ENCODE measurements around the gene ALKBH7. TPM values are rescaled to one million over a fixed set of nuclear protein-coding genes. Genes with fewer than 3 reads are reported as not detected.

ALKBH7 gene
- polyA plus RNA-seq, 1 donor, result 114 TPM

Other genes starting within 250 kb of the ALKBH7 start
- gene ACSBG2, start 237.1 kb upstream of the ALKBH7 start, polyA plus RNA-seq (ENCODE audit: insufficient read length), result 0.62 TPM
- 52.9 TPM for gene MLLT1, start 92.8 kb upstream of the ALKBH7 start, polyA plus RNA-seq (ENCODE audit: insufficient read length)
- gene ACER1, start 39.2 kb upstream of the ALKBH7 start, polyA plus RNA-seq (ENCODE audit: insufficient read length), result not detected
- gene CLPP, start 11.3 kb upstream of the ALKBH7 start, polyA plus RNA-seq (ENCODE audit: insufficient read length), result 63.1 TPM
- gene PSPN, start 3.1 kb downstream of the ALKBH7 start, polyA plus RNA-seq (ENCODE audit: insufficient read length), result 0.80 TPM
- gene GTF2F1, start 20.4 kb downstream of the ALKBH7 start, polyA plus RNA-seq (ENCODE audit: insufficient read length), result 76.4 TPM
- gene KHSRP, start 52.0 kb downstream of the ALKBH7 start, polyA plus RNA-seq (ENCODE audit: insufficient read length), result 213 TPM
- gene SLC25A41, start 61.0 kb downstream of the ALKBH7 start, polyA plus RNA-seq (ENCODE audit: insufficient read length), result 0.41 TPM
- gene SLC25A23, start 87.0 kb downstream of the ALKBH7 start, polyA plus RNA-seq (ENCODE audit: insufficient read length), result 35.8 TPM
- 0.18 TPM for gene CRB3, start 91.5 kb downstream of the ALKBH7 start, polyA plus RNA-seq (ENCODE audit: insufficient read length)
- 1.2 TPM for gene DENND1C, start 109.0 kb downstream of the ALKBH7 start, polyA plus RNA-seq (ENCODE audit: insufficient read length)
- gene TUBB4A, start 129.5 kb downstream of the ALKBH7 start, polyA plus RNA-seq (ENCODE audit: insufficient read length), result 0.49 TPM
- gene TNFSF9, start 158.2 kb downstream of the ALKBH7 start, polyA plus RNA-seq (ENCODE audit: insufficient read length), result 0.58 TPM
- not detected for gene CD70, start 218.4 kb downstream of the ALKBH7 start, polyA plus RNA-seq (ENCODE audit: insufficient read length)